Measurements from ENCODE around the gene CELSR2. TPM values are rescaled to one million over a fixed set of nuclear protein-coding genes. Genes with fewer than 3 reads are reported as not detected.

Gene CELSR2
- polyA plus RNA-seq, 1 donor (not counting 4 experiments of a cell fraction or from before 2014, with no cell fraction given) = 7.3 TPM

- Histone ChIP-seq H3K4me2 (ENCODE audit: control insufficient read depth, extremely low read depth, insufficient read depth, low read depth, low read length) (no peak overlapping the region), H4K20me1 (ENCODE audit: control insufficient read depth, extremely low read depth, insufficient read depth, low read length) (no peaks in the 10 kb centered on the region)
- no peak for FAIRE-seq
Measured at GRCh38 chr1:109208394-109208793, 40.9 kb upstream of the CELSR2 start.

GRCh38 chr1:109208836-109209463, 40.4 kb upstream of the CELSR2 start:
- H3K27ac ChIP-seq (ENCODE audit: control insufficient read depth, insufficient read depth, low read length) = peak overlapping the region; percentile 48

More at GRCh38 chr1:109208394-109208793, 40.9 kb upstream of the CELSR2 start:
- TF ChIP-seq EZH2 (IDR thresholded peaks at IDR 0.05; ENCODE audit: low read length) (no peak), CTCF (optimal IDR thresholded peaks at IDR 0.05 in 1 of 3, IDR thresholded peaks at IDR 0.05 in 1 of 3, conservative IDR thresholded peaks at IDR 0.05 in 1 of 3; ENCODE audit: extremely low read depth in 1 of 3, insufficient read depth in 2 of 3, low read length in 3 of 3) (no peak)
- H3K36me3 ChIP-seq (ENCODE audit: control insufficient read depth in 2 of 2, extremely low read depth in 1 of 2, insufficient read depth in 2 of 2, low read length in 2 of 2) = no peaks in the 10 kb centered on the region
- no peak for DNase-seq (ENCODE audit: low read depth, low spot score)
- dilution Hi-C loops (cut with MboI; ENCODE audit: extremely low pct_ligation_motif_present, low sequenced_read_pairs) = no loop called here
- peaks cover 35% of the 10 kb centered on the region for H3K4me1 ChIP-seq (ENCODE audit: control insufficient read depth, extremely low read depth, insufficient read depth, low read length)
- H3K27me3 ChIP-seq (ENCODE audit: control insufficient read depth, extremely low read depth, insufficient read depth, low read length) = no peaks in the 10 kb centered on the region
- H3K9me1 ChIP-seq (ENCODE audit: control insufficient read depth, extremely low read depth, insufficient read depth, low read length) = no peaks in the 10 kb centered on the region
- H3K9me3 ChIP-seq (ENCODE audit: control insufficient read depth, low read depth, low read length) = no peaks in the 10 kb centered on the region
- no peak overlapping the region for H2AFZ ChIP-seq (ENCODE audit: control insufficient read depth, low read length)
- no peak overlapping the region for H3K4me3 ChIP-seq (ENCODE audit: control insufficient read depth in 2 of 3, extremely low read depth in 1 of 3, insufficient read depth in 2 of 3, low read depth in 1 of 3, low read length in 3 of 3)
- H3K9ac ChIP-seq (ENCODE audit: control insufficient read depth, extremely low read depth, insufficient read depth, low read length) = no peak overlapping the region
- no peak overlapping the region for H3K27ac ChIP-seq (ENCODE audit: control insufficient read depth, insufficient read depth, low read length)
- no peaks in the 10 kb centered on the region for H3K79me2 ChIP-seq (ENCODE audit: control insufficient read depth, insufficient read depth, low read length)

More at GRCh38 chr1:109208836-109209463, 40.4 kb upstream of the CELSR2 start:
- no peaks in the 10 kb centered on the region for H3K9me1 ChIP-seq (ENCODE audit: control insufficient read depth, extremely low read depth, insufficient read depth, low read length)
- FAIRE-seq (peak; percentile 53), DNase-seq (ENCODE audit: low read depth, low spot score) (no peak)
- no peaks in the 10 kb centered on the region for H3K36me3 ChIP-seq (ENCODE audit: control insufficient read depth in 2 of 2, extremely low read depth in 1 of 2, insufficient read depth in 2 of 2, low read length in 2 of 2)
- peak overlapping the region; percentile 32 for H2AFZ ChIP-seq (ENCODE audit: control insufficient read depth, low read length)
- H3K4me3 ChIP-seq (ENCODE audit: control insufficient read depth in 2 of 3, extremely low read depth in 1 of 3, insufficient read depth in 2 of 3, low read depth in 1 of 3, low read length in 3 of 3) = no peak overlapping the region
- peaks cover 2% of the 10 kb centered on the region for H3K79me2 ChIP-seq (ENCODE audit: control insufficient read depth, insufficient read depth, low read length)
- no peaks in the 10 kb centered on the region for H3K27me3 ChIP-seq (ENCODE audit: control insufficient read depth, extremely low read depth, insufficient read depth, low read length)
- no peaks in the 10 kb centered on the region for H4K20me1 ChIP-seq (ENCODE audit: control insufficient read depth, extremely low read depth, insufficient read depth, low read length)
- dilution Hi-C loops (cut with MboI; ENCODE audit: extremely low pct_ligation_motif_present, low sequenced_read_pairs) = no loop called here
- TF ChIP-seq CTCF (optimal IDR thresholded peaks at IDR 0.05 in 1 of 3, IDR thresholded peaks at IDR 0.05 in 1 of 3, conservative IDR thresholded peaks at IDR 0.05 in 1 of 3; ENCODE audit: extremely low read depth in 1 of 3, insufficient read depth in 2 of 3, low read length in 3 of 3) (no peak), EZH2 (IDR thresholded peaks at IDR 0.05; ENCODE audit: low read length) (no peak)
- peaks cover 37% of the 10 kb centered on the region for H3K4me1 ChIP-seq (ENCODE audit: control insufficient read depth, extremely low read depth, insufficient read depth, low read length)
- peak overlapping the region; percentile 3 for H3K4me2 ChIP-seq (ENCODE audit: control insufficient read depth, extremely low read depth, insufficient read depth, low read depth, low read length)
- no peaks in the 10 kb centered on the region for H3K9me3 ChIP-seq (ENCODE audit: control insufficient read depth, low read depth, low read length)
- H3K9ac ChIP-seq (ENCODE audit: control insufficient read depth, extremely low read depth, insufficient read depth, low read length) = no peak overlapping the region

All from keratinocyte (primary cell).